Keratinocyte (primary cell): ENCODE data around the gene GPR15LG. TPM values are rescaled to one million over a fixed set of nuclear protein-coding genes. Genes with fewer than 3 reads are reported as not detected.

Source experiments
- DNase-seq: peaks from one replicate; pipeline ENCODE4 v3.0.0-alpha.2; 2011; ENCODE audit warnings: low read depth, missing footprints, low spot score
- FAIRE-seq: peaks from 2 replicates; lab custom pipeline; 2011; peaks lifted over from hg19 to GRCh38; lab: Jason Lieb, UNC
- H2AFZ ChIP-seq: 2 replicates; pipeline ENCODE4 v1.6.0; 2012; ENCODE audit warnings: low read length, control low read depth, inconsistent platforms; ENCODE audit not compliant: control insufficient read depth
- H3K27ac ChIP-seq: 2 replicates; pipeline ENCODE4 v1.5.1; 2011; ENCODE audit warnings: low read length; ENCODE audit not compliant: control insufficient read depth, insufficient read depth
- H3K27me3 ChIP-seq: 3 replicates; pipeline ENCODE4 v1.6.0; 2011; ENCODE audit warnings: low read length; ENCODE audit not compliant: control insufficient read depth, insufficient read depth; ENCODE audit errors: extremely low read depth
- H3K36me3 ChIP-seq, 2 experiments: 2 replicates in 1 of 2; 3 replicates in 1 of 2; pipeline ENCODE4 v1.5.1; 2011; ENCODE audit warnings: low read length in 2 of 2, mild to moderate bottlenecking in 1 of 2; ENCODE audit not compliant: control insufficient read depth in 2 of 2, insufficient read depth in 2 of 2; ENCODE audit errors: extremely low read depth in 1 of 2
- H3K4me1 ChIP-seq: 3 replicates; pipeline ENCODE4 v1.5.1; 2011; ENCODE audit warnings: low read length; ENCODE audit not compliant: control insufficient read depth, insufficient read depth; ENCODE audit errors: extremely low read depth
- H3K4me2 ChIP-seq: 3 replicates; pipeline ENCODE4 v1.6.0; 2011; ENCODE audit warnings: low read depth, low read length; ENCODE audit not compliant: control insufficient read depth, insufficient read depth; ENCODE audit errors: extremely low read depth
- H3K4me3 ChIP-seq, 3 experiments: fragments of 200-600 bp in 1 of 3; sonication (generic) in 1 of 3; 2 replicates in 2 of 3; 3 replicates in 1 of 3; pipeline ENCODE4 v1.5.1; 2011 to 2016; ENCODE audit warnings: low read length in 3 of 3, mild to moderate bottlenecking in 3 of 3, control low read depth in 2 of 3, inconsistent platforms in 1 of 3, low read depth in 1 of 3, mixed read lengths in 1 of 3, mixed run types in 1 of 3, moderate library complexity in 1 of 3; ENCODE audit not compliant: control insufficient read depth in 2 of 3, insufficient read depth in 2 of 3; ENCODE audit errors: extremely low read depth in 1 of 3
- H3K79me2 ChIP-seq: 2 replicates; pipeline ENCODE4 v1.6.0; 2012; ENCODE audit warnings: low read length; ENCODE audit not compliant: control insufficient read depth, insufficient read depth
- H3K9ac ChIP-seq: 3 replicates; pipeline ENCODE4 v1.6.0; 2011; ENCODE audit warnings: low read length; ENCODE audit not compliant: control insufficient read depth, insufficient read depth; ENCODE audit errors: extremely low read depth
- H3K9me1 ChIP-seq: 3 replicates; pipeline ENCODE4 v1.6.0; 2011; ENCODE audit warnings: low read length; ENCODE audit not compliant: control insufficient read depth, insufficient read depth; ENCODE audit errors: extremely low read depth
- H3K9me3 ChIP-seq: 2 replicates; pipeline ENCODE4 v1.5.1; 2012; ENCODE audit warnings: low read depth, low read length; ENCODE audit not compliant: control insufficient read depth
- H4K20me1 ChIP-seq: 3 replicates; pipeline ENCODE4 v1.6.0; 2011; ENCODE audit warnings: low read length; ENCODE audit not compliant: control insufficient read depth, insufficient read depth; ENCODE audit errors: extremely low read depth
- EZH2 ChIP-seq: IDR thresholded peaks from one replicate; pipeline ENCODE4 v1.6.1; 2012; ENCODE audit warnings: inconsistent platforms, mild to moderate bottlenecking, low read length, moderate library complexity
- dilution Hi-C: fragments of 300-500 bp; cut with MboI; formaldehyde crosslinking; loops from one replicate; pipeline ENCODE4 v1.7.0; 2020; ENCODE audit warnings: low sequenced_read_pairs; ENCODE audit not compliant: extremely low pct_ligation_motif_present
- polyA plus RNA-seq, 5 experiments: library from polyadenylated mRNA; depleted of rRNA in 3 of 5; stranded (reverse) in 3 of 5; stranded (forward) in 1 of 5; unstranded in 1 of 5; fragments of >200 nt; gene quantifications; 1 replicate in 1 of 5; 2 replicates in 3 of 5; 3 replicates in 1 of 5; pipeline versions ENCODE4 v1.2.1 to v1.2.3, GENCODE V29; 2011 to 2012; ENCODE audit warnings: missing spikeins in 2 of 5, low read depth in 1 of 5, low replicate concordance in 1 of 5
- TF ChIP-seq, protein P1 (sequence below), 3 experiments: IDR thresholded peaks in 1 of 3; conservative IDR thresholded peaks in 1 of 3; optimal IDR thresholded peaks in 1 of 3; 2 replicates in 2 of 3; 3 replicates in 1 of 3; pipeline versions ENCODE3 to v1.5.1; 2011; ENCODE audit warnings: low read length in 3 of 3, mild to moderate bottlenecking in 3 of 3, moderate library complexity in 2 of 3, control low read depth in 1 of 3, inconsistent platforms in 1 of 3; ENCODE audit not compliant: insufficient read depth in 2 of 3; ENCODE audit errors: extremely low read depth in 1 of 3

GPR15LG gene
- polyA plus RNA-seq, 1 donor (not counting 4 experiments of a cell fraction or from before 2014, with no cell fraction given): 10.4 TPM

DNA sequence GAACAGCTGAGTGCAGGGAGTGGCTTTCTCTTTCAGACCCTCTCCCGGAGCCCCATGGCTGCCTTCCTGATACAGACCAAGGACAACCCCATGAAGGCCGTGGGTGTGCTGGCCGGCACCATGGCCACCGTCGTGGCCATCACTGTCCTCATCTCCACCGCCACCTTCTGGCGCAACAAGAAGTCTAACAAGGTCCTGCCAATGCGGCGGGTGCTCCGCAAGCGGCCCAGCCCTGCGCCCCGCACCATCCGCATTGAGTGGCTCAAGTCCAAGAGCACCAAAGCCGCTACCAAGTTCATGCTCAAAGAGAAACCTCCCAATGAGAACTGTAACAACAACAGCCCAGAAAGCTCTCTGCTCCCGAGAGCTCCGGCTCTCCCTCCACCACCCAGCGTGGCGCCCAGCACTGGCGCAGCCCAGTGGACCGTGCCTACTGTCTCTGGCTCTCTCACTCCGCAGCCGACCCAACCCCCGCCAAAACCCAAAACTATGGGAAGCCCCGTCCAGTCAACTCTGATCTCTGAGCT lies 40.5 kb downstream of the GPR15LG start:
- no peaks in the 10 kb centered on the region for H3K36me3 ChIP-seq
- no peak overlapping the region for H2AFZ ChIP-seq
- no peaks in the 10 kb centered on the region for H3K79me2 ChIP-seq
- H3K27ac ChIP-seq: no peak overlapping the region
- H3K4me3 ChIP-seq: no peak overlapping the region
- no peak for FAIRE-seq
- no peaks in the 10 kb centered on the region for H4K20me1 ChIP-seq
- DNase-seq: no peak
- no peaks in the 10 kb centered on the region for H3K9me3 ChIP-seq
- H3K27me3 ChIP-seq: no peaks in the 10 kb centered on the region
- dilution Hi-C loops: no loop called here
- H3K4me1 ChIP-seq: no peaks in the 10 kb centered on the region
- no peak overlapping the region for H3K4me2 ChIP-seq
- H3K9me1 ChIP-seq: no peaks in the 10 kb centered on the region
- TF ChIP-seq, protein P1, sequence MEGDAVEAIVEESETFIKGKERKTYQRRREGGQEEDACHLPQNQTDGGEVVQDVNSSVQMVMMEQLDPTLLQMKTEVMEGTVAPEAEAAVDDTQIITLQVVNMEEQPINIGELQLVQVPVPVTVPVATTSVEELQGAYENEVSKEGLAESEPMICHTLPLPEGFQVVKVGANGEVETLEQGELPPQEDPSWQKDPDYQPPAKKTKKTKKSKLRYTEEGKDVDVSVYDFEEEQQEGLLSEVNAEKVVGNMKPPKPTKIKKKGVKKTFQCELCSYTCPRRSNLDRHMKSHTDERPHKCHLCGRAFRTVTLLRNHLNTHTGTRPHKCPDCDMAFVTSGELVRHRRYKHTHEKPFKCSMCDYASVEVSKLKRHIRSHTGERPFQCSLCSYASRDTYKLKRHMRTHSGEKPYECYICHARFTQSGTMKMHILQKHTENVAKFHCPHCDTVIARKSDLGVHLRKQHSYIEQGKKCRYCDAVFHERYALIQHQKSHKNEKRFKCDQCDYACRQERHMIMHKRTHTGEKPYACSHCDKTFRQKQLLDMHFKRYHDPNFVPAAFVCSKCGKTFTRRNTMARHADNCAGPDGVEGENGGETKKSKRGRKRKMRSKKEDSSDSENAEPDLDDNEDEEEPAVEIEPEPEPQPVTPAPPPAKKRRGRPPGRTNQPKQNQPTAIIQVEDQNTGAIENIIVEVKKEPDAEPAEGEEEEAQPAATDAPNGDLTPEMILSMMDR (optimal IDR thresholded peaks at IDR 0.05 in 1 of 3, IDR thresholded peaks at IDR 0.05 in 1 of 3, conservative IDR thresholded peaks at IDR 0.05 in 1 of 3; ENCODE audit: extremely low read depth in 1 of 3, insufficient read depth in 2 of 3, low read length in 3 of 3): no peak
- TF ChIP-seq EZH2: no peak
- H3K9ac ChIP-seq: no peak overlapping the region

DNA sequence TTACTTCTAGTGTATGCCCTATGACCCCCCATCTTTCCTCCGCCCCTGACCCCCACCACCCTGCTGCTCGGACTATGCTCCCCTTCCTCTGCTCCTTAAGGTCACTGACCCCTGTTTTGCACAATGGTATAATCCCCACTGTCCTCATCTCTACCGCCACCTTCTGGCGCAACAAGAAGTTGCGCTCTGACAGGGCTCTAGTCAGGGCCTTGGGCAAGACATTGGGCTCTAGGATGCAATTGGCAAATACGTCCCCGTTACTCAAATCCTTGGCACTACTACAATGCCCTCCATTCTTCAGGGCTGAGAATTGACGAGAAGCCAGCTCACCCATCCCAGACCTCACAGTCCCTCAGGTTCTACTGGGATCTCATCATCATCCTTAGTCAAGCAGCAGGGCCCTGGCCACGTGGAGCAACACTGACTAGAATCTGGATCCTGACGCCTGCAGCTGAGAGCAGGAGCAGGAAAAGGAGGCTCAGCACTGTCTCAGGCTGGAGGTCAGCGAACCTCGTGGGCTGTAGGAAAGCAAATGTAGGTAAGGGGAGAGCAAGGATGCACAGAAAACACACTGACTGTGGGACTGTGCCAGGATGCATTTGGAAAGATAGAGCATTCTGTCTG lies 41.1 kb downstream of the GPR15LG start:
- DNase-seq (no peak), FAIRE-seq (no peak)
- no peaks in the 10 kb centered on the region for H3K79me2 ChIP-seq
- TF ChIP-seq, protein P1 (optimal IDR thresholded peaks at IDR 0.05 in 1 of 3, IDR thresholded peaks at IDR 0.05 in 1 of 3, conservative IDR thresholded peaks at IDR 0.05 in 1 of 3; ENCODE audit: extremely low read depth in 1 of 3, insufficient read depth in 2 of 3, low read length in 3 of 3): peak; percentile 59 to 73 (median 72)
- no peak for TF ChIP-seq EZH2
- H3K4me3 ChIP-seq: no peak overlapping the region
- H3K27ac ChIP-seq: no peak overlapping the region
- no peaks in the 10 kb centered on the region for H3K27me3 ChIP-seq
- H3K36me3 ChIP-seq: no peaks in the 10 kb centered on the region
- H3K4me2 ChIP-seq: no peak overlapping the region
- dilution Hi-C loops: no loop called here
- no peaks in the 10 kb centered on the region for H4K20me1 ChIP-seq
- H3K9me3 ChIP-seq: no peaks in the 10 kb centered on the region
- no peak overlapping the region for H2AFZ ChIP-seq
- no peaks in the 10 kb centered on the region for H3K4me1 ChIP-seq
- no peaks in the 10 kb centered on the region for H3K9me1 ChIP-seq
- H3K9ac ChIP-seq: no peak overlapping the region
